Activated B cell treated with CpG ODN at 0.5 μM for 24 hours (primary cell): ENCODE results near the gene EXOC6. TPM values are rescaled to one million over a fixed set of nuclear protein-coding genes. Genes with fewer than 3 reads are reported as not detected.

Experiments
- ATAC-seq: fragments of 200-7000 bp; cut with Tn5 transposase; one replicate; pipeline ENCODE4 v1.10.0; 2021; ENCODE audit warnings: low read depth, mild to moderate bottlenecking, moderate library complexity
- CTCF ChIA-PET: fragments of 350-600 bp; sonication (Branson Sonifier 250); formaldehyde crosslinking; loops from one replicate; lab custom pipeline; 2021; ENCODE audit warnings: antibody characterized with exemption; lab: Charles Lee
- POLR2A ChIA-PET: fragments of 350-600 bp; sonication (Branson Sonifier 250); formaldehyde crosslinking; loops from one replicate; lab custom pipeline; 2021; ENCODE audit warnings: antibody characterized with exemption; lab: Charles Lee
- DNase-seq: peaks from one replicate; pipeline ENCODE4 v3.0.0; 2022
- H3K27ac Mint-ChIP-seq: one replicate; pipeline ENCODE4 v1.8.0; 2020; ENCODE audit warnings: mixed read lengths
- H3K27me3 Mint-ChIP-seq: one replicate; pipeline ENCODE4 v1.8.0; 2021; ENCODE audit warnings: mixed read lengths
- H3K36me3 Mint-ChIP-seq: one replicate; pipeline ENCODE4 v1.8.0; 2021; ENCODE audit warnings: low read depth, mixed read lengths
- H3K4me1 Mint-ChIP-seq: one replicate; pipeline ENCODE4 v1.8.0; 2021; ENCODE audit warnings: mixed read lengths
- H3K4me3 Mint-ChIP-seq: one replicate; pipeline ENCODE4 v1.8.0; 2020; ENCODE audit warnings: mild to moderate bottlenecking, mixed read lengths
- H3K9me3 Mint-ChIP-seq: one replicate; pipeline ENCODE4 v1.8.0; 2020; ENCODE audit warnings: mixed read lengths
- CTCF ChIP-seq: fragments of 200-600 bp; IDR thresholded peaks from one replicate; pipeline ENCODE4 v1.8.0; 2022; ENCODE audit warnings: antibody characterized with exemption, mild to moderate bottlenecking
- intact Hi-C: fragments of 100-400 bp; cut with micrococcal nuclease; formaldehyde crosslinking; loops from one replicate; pipeline ENCODE4 v1.15.1; 2024
- total RNA-seq: library from RNA; stranded (reverse); gene quantifications from 2 replicates; pipeline ENCODE4 v1.2.3, GENCODE V29; 2022

Gene EXOC6
- total RNA-seq, 1 donor from 2014 or later = 17.3 TPM

- H3K4me3 Mint-ChIP-seq = no peak overlapping the region
- TF ChIP-seq CTCF = no peak
Measured at GRCh38 chr10:92915892-92916291, 67.6 kb downstream of the EXOC6 start.

GRCh38 chr10:92916433-92916832 lies 68.1 kb downstream of the EXOC6 start:
- Mint-ChIP-seq H3K9me3 (peaks cover 2% of the 10 kb centered on the region), H3K27me3 (no peaks in the 10 kb centered on the region), H3K4me3 (no peak overlapping the region), H3K36me3 (peaks cover 41% of the 10 kb centered on the region), H3K4me1 (no peaks in the 10 kb centered on the region), H3K27ac (no peak overlapping the region)
- ChIA-PET CTCF (interaction anchor here (2.5 kb wide), 1 partner anchor 11 kb away, joined by 8 read pairs; no protein-coding TSS in a partner anchor), POLR2A (no interaction called here)
- no peak for ATAC-seq
- intact Hi-C loops = no loop called here
- no peak for DNase-seq
- no peak for TF ChIP-seq CTCF

More at GRCh38 chr10:92915892-92916291, 67.6 kb downstream of the EXOC6 start:
- Mint-ChIP-seq H3K27ac (no peak overlapping the region), H3K36me3 (peaks cover 41% of the 10 kb centered on the region), H3K4me1 (no peaks in the 10 kb centered on the region), H3K9me3 (peaks cover 1% of the 10 kb centered on the region), H3K27me3 (no peaks in the 10 kb centered on the region)
- ATAC-seq (no peak), DNase-seq (no peak)
- intact Hi-C loops = no loop called here
- CTCF ChIA-PET = interaction anchor here (1.2 to 2.5 kb wide), 2 partner anchors 11 to 73 kb away, joined by 3 to 8 read pairs; no protein-coding TSS in a partner anchor
- POLR2A ChIA-PET = no interaction called here

- Mint-ChIP-seq H3K27me3 (no peaks in the 10 kb centered on the region), H3K4me3 (no peak overlapping the region), H3K4me1 (no peaks in the 10 kb centered on the region), H3K36me3 (peaks cover 42% of the 10 kb centered on the region), H3K27ac (no peak overlapping the region), H3K9me3 (peaks cover 2% of the 10 kb centered on the region)
- DNase-seq (no peak), ATAC-seq (no peak)
- POLR2A ChIA-PET = no interaction called here
- CTCF ChIA-PET = interaction anchor here (1.5 kb wide), 1 partner anchor 33 kb away, joined by 3 read pairs; no protein-coding TSS in a partner anchor
- no peak for TF ChIP-seq CTCF
- intact Hi-C loops = no loop called here
Measured at GRCh38 chr10:92918603-92919002, 70.3 kb downstream of the EXOC6 start.

- intact Hi-C loops = no loop called here
- H3K4me1 Mint-ChIP-seq = no peaks in the 10 kb centered on the region
- ChIA-PET CTCF (no interaction called here), POLR2A (no interaction called here)
- no peak overlapping the region for H3K4me3 Mint-ChIP-seq
- TF ChIP-seq CTCF = no peak
- no peaks in the 10 kb centered on the region for H3K27me3 Mint-ChIP-seq
- peaks cover 37% of the 10 kb centered on the region for H3K36me3 Mint-ChIP-seq
- no peak for ATAC-seq
- no peak for DNase-seq
- H3K27ac Mint-ChIP-seq = no peak overlapping the region
- peaks cover 2% of the 10 kb centered on the region for H3K9me3 Mint-ChIP-seq
Measured at GRCh38 chr10:92920866-92921265, 72.5 kb downstream of the EXOC6 start.

GRCh38 chr10:92923416-92923815 lies 75.1 kb downstream of the EXOC6 start:
- DNase-seq (no peak), ATAC-seq (no peak)
- H3K4me3 Mint-ChIP-seq = no peak overlapping the region
- H3K27ac Mint-ChIP-seq = no peak overlapping the region
- CTCF ChIA-PET = no interaction called here
- no peak for TF ChIP-seq CTCF
- peaks cover 34% of the 10 kb centered on the region for H3K36me3 Mint-ChIP-seq
- H3K4me1 Mint-ChIP-seq = no peaks in the 10 kb centered on the region
- POLR2A ChIA-PET = no interaction called here
- H3K9me3 Mint-ChIP-seq = peaks cover 2% of the 10 kb centered on the region
- H3K27me3 Mint-ChIP-seq = no peaks in the 10 kb centered on the region
- intact Hi-C loops = no loop called here
